ENCODE results near the gene BTBD16. TPM values are rescaled to one million over a fixed set of nuclear protein-coding genes. Genes with fewer than 3 reads are reported as not detected.

Gene BTBD16
- total RNA-seq, 4 donors from 2014 or later = not detected

DNA sequence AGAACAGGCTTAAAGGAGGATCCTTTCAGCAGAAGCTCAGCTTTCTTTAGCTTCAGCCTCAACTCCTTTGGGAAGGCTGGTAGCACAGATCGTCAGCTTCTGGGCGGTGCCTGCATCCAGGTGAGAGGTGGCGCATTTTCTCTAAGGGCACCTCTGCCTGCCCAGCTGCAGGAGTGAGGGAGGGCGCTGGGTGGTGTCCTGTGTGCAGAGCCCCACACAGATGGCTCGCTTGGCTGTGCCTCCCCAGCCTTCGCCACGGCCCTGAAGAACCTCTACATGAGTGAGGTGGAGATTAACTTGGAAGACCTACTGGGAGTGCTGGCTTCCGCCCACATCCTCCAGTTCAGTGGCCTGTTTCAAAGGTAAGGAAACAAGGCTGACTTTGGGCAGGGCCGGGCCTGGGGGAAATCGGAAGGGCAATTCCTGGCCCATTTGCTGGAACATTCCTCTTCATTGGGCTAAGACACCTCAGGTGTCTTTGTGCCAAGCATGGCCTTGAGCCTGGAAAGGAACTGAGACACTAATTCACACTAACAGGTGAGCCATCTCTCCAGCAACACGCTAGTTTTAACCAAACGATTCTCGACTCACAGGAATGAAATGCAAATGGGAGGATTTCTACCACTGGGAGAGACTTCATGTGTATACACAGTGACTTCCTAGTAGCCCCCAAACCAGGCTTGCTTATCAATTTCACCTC is 19.9 kb downstream of the BTBD16 start:
- TF ChIP-seq POLR2A (IDR thresholded peaks at IDR 0.05) = no peak
- TF ChIP-seq, protein P1, sequence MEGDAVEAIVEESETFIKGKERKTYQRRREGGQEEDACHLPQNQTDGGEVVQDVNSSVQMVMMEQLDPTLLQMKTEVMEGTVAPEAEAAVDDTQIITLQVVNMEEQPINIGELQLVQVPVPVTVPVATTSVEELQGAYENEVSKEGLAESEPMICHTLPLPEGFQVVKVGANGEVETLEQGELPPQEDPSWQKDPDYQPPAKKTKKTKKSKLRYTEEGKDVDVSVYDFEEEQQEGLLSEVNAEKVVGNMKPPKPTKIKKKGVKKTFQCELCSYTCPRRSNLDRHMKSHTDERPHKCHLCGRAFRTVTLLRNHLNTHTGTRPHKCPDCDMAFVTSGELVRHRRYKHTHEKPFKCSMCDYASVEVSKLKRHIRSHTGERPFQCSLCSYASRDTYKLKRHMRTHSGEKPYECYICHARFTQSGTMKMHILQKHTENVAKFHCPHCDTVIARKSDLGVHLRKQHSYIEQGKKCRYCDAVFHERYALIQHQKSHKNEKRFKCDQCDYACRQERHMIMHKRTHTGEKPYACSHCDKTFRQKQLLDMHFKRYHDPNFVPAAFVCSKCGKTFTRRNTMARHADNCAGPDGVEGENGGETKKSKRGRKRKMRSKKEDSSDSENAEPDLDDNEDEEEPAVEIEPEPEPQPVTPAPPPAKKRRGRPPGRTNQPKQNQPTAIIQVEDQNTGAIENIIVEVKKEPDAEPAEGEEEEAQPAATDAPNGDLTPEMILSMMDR (IDR thresholded peaks at IDR 0.05) = no peak
- H3K27me3 ChIP-seq = no peaks in the 10 kb centered on the region
- no peak overlapping the region for H3K27ac ChIP-seq
- DNase-seq = no peak
- no peaks in the 10 kb centered on the region for H3K36me3 ChIP-seq
- 67 to 73% methylated on average over 4 to 6 of the region's 13 CpGs for WGBS, 2 donors
- no peak overlapping the region for H3K4me3 ChIP-seq
- peaks cover 0 to 26% (median 12%) of the 10 kb centered on the region in 3 donors for H3K4me1 ChIP-seq
- intact Hi-C loops (cut with DNase I) = no loop called here
- H3K9me3 ChIP-seq = no peaks in the 10 kb centered on the region

DNA sequence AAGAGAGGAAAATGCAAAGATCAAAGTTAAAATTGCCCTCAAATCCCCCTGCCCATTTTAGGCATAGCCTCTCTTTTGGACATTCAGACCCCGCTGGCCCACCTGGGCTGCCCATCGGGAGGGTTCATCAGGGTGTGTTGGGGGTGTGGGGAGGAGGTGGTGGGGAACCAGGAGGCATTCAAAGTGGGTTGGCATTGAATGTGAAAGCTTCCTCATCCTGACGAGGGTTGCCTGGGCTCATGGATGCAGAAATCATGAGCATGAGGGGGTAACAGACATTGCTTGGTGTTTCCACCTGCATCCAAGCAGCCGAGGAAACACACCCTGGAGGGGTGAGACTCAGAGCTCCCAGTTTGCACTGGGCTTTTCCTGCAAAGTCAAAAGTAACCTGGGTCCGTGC is 20.6 kb downstream of the BTBD16 start:
- intact Hi-C loops (cut with DNase I) = no loop called here
- no peaks in the 10 kb centered on the region for H3K9me3 ChIP-seq

DNA sequence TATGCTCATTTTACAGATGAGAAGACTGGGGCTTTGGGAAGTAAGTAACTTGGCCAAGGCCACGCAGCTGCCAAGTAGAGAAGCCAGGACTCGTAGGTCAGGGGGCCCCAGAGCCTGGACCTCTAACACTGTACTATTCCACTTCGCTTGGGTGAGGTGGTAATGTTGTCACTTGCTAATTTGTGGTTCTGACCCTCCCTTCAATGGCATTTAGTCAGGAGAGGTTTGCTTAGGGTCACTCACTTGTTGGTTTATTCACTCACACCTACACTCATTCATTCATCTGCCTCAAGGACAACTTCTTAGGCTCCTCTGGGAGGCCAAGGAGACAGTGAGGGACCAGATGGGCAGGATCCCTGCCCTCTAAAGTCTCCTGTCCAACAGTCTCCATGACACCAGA is 21.3 kb downstream of the BTBD16 start:
- H3K27me3 ChIP-seq = no peaks in the 10 kb centered on the region
- H3K4me1 ChIP-seq = peaks cover 0 to 18% (median 5%) of the 10 kb centered on the region in 3 donors
- no peaks in the 10 kb centered on the region for H3K9me3 ChIP-seq
- H3K27ac ChIP-seq = no peak overlapping the region
- WGBS, 2 donors = 85% methylated on average over 3 of the region's 3 CpGs; no CpG with 5 or more reads in 1 of the 2 donors
- intact Hi-C loops (cut with DNase I) = no loop called here
- H3K4me3 ChIP-seq = no peak overlapping the region
- TF ChIP-seq POLR2A (IDR thresholded peaks at IDR 0.05) = no peak
- TF ChIP-seq, protein P1 (IDR thresholded peaks at IDR 0.05) = no peak
- H3K36me3 ChIP-seq = no peaks in the 10 kb centered on the region
- DNase-seq = no peak

More for the DNA sequence above, 20.6 kb downstream of the BTBD16 start:
- no peak overlapping the region for H3K27ac ChIP-seq
- H3K36me3 ChIP-seq = no peaks in the 10 kb centered on the region
- H3K4me1 ChIP-seq = peaks cover 0 to 25% (median 11%) of the 10 kb centered on the region in 3 donors
- no peak for DNase-seq
- H3K27me3 ChIP-seq = no peaks in the 10 kb centered on the region
- 88 to 93% methylated on average over 5 of the region's 5 CpGs for WGBS, 2 donors
- no peak overlapping the region for H3K4me3 ChIP-seq
- TF ChIP-seq POLR2A (IDR thresholded peaks at IDR 0.05) = no peak
- TF ChIP-seq, protein P1 (IDR thresholded peaks at IDR 0.05) = no peak

DNA sequence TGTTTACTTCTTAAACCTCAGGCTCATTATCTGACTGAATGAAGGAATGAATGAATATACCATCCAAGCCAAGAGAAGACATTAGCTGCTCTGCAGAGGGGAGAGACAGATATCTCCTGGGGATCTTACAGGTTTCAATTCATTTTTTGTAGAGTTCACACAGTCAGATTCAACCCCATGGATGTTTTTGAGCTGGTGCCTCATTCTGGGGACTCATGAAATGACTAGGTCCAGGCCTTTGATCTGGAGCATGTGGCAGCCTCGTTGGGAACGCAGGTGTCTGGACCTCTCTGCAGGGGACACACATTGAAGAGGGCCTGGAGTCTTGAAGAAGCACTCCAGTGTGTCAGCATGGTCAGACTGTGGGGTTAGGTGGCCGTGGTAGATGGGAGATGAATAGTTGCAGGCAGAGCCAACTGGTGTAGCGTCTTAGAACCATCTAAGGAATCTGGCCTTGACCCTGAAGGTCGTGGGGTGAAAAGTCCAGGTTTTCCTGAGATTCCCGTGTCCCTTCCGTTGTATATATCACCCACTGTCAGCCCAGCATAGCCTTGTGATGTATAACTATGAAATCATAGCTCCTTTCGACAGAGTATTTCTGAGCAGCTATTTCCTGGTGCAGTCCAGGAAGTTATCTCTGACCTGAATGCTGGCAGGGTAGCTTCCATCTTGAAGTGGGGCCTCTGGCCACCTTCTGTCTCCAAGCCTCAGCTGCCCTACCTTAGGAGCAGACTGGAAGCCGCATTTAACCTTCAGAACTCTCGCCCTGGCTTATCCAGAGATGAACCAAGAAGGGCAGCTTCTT is 22.3 kb downstream of the BTBD16 start:
- intact Hi-C loops (cut with DNase I) = no loop called here

More for the DNA sequence above, 22.3 kb downstream of the BTBD16 start:
- H3K4me1 ChIP-seq = peaks cover 0 to 15% (median 5%) of the 10 kb centered on the region in 3 donors
- no peak overlapping the region for H3K27ac ChIP-seq
- no peak for DNase-seq
- no peaks in the 10 kb centered on the region for H3K36me3 ChIP-seq
- 65 to 82% methylated on average over 7 to 10 of the region's 10 CpGs for WGBS, 2 donors
- no peaks in the 10 kb centered on the region for H3K27me3 ChIP-seq
- H3K9me3 ChIP-seq = no peaks in the 10 kb centered on the region
- no peak overlapping the region for H3K4me3 ChIP-seq
- TF ChIP-seq POLR2A (IDR thresholded peaks at IDR 0.05) = no peak
- TF ChIP-seq, protein P1 (IDR thresholded peaks at IDR 0.05) = no peak
